HG02840 (cell line): ENCODE data around the gene BAD.

Source experiments
- ATAC-seq: cut with Tn5 transposase; IDR thresholded peaks from one replicate; pipeline ENCODE4 v1.9.1; 2021; ENCODE audit warnings: mild to moderate bottlenecking, moderate library complexity, moderate number of reproducible peaks; ENCODE audit not compliant: unreplicated experiment, low FRiP score

The BAD gene

DNA sequence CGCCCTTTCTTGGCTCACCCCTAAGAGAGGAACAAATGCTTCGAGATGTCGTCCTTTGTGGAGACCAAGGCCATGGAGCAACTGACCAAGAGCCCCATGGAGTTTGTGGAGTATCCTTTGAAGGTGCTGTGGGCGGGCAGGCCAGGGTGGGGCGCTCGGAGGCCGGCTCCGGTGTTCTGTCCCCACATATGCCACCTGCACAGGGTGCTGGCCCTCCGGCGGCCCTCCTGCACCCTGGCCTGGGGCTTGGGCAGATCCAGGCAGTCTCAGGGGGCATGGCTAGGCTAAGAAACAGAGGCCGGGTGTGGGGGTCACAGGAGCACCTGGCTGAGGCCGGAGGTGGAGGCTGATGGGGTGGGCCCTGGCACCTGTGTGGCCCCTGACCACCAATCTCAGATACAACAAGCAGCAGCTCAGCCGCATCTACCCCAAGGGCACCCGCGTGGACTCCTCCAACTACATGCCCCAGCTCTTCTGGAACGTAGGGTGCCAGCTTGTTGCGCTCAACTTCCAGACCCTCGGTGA lies 22.8 kb downstream of the BAD start:
- ATAC-seq = no peak

DNA sequence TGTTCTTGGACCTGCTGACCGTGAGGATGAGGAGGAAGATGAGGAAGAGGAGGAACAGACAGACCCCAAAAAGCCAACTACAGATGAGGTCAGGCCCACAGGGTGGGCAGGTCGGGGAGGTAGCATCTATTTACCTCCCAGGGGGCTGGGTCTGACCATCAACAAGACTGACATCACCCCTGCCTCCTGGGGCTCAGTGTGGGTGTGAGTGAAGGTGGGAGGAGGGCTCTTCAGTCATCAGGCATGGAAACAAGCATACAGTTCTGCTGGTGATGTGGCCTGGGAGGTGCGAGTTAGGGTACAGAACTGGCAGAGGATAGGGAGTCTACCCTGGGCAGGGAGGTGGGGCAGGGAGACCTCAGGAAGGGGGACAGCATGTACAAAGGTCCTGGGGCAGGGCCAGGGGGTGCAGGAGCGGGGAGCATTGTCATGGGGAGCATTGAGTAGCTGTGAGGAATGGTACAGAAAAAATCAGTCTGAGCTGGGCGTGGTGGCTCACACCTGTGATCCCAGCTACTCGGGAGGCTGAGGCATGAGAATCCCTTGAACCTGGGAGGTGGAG lies 24.2 kb downstream of the BAD start:
- no peak for ATAC-seq

DNA sequence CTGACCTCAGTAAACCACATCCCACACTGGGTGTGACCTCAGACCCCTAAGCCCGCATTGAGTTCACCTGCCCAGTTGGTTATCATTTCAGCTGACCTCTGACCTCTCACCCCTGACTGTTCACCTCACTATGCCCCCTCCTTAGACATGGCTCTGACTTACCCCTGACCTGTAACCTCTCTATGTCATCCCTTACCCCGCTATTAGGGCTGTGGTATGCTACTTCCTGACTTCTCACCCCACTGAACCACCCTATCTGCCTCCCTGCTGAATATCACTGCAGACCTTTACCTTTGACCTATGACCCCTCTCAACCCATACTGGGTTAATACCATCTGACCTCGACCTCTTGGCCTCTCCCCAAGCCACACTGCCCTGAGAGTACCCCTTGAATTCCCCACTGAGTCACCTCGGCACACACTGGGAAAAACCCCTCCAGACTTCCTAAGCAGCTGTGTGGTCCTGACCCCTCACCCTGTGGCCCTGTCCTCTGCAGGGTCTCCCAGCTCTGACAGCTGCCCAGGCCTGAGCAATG lies 24.9 kb downstream of the BAD start:
- ATAC-seq = no peak

DNA sequence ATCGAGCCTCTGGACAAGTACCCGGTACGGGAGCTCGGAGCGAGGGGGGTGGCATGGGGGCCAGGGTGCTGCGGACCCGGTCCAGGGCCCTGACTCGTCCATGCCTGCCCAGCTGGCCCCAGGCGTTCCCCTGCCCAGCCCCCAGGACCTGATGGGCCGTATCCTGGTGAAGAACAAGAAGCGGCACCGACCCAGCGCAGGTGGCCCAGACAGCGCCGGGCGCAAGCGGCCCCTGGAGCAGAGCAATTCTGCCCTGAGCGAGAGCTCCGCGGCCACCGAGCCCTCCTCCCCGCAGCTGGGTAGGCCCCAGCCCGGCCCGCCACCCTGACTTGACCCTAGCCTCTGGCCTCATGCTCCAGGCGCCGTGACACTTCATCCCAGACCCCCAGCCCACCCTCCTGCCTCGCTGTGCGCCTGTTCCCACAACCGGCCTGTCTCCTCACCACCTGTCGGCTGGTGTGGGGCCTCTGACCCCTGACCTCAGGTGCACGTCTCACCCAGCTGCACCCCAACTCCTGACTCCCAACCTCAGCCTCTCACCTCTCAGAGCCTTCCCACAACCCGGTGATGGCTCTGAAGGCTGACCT lies 25.4 kb downstream of the BAD start:
- no peak for ATAC-seq

DNA sequence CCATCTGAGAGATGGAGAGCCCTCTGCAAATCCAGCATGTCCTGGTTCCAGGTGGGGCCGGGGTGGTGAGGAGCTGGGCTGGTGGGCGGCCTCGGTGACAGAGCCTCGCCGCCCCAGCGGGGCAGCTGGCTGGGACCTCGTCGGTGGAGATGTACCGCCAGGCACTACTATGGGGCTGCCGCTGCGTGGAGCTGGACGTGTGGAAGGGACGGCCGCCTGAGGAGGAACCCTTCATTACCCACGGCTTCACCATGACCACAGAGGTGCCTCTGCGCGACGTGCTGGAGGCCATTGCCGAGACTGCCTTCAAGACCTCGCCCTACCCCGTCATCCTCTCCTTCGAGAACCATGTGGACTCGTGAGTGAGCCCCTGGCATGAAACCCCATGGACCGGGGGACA lies 26.1 kb downstream of the BAD start:
- ATAC-seq = no peak

DNA sequence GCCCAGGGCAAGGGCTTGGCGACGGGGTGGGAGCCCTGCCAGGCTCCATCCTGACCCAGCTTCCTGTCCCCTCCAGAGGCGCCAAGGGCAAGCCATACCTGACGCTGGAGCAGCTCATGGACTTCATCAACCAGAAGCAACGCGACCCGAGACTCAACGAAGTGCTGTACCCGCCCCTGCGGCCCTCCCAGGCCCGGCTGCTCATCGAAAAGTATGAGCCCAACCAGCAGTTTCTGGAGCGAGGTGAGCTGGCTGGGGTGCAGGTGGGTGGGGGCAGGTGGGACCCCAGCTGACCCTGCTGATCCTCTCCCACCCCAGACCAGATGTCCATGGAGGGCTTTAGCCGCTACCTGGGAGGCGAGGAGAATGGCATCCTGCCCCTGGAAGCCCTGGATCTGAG lies 28.2 kb downstream of the BAD start:
- ATAC-seq = no peak

DNA sequence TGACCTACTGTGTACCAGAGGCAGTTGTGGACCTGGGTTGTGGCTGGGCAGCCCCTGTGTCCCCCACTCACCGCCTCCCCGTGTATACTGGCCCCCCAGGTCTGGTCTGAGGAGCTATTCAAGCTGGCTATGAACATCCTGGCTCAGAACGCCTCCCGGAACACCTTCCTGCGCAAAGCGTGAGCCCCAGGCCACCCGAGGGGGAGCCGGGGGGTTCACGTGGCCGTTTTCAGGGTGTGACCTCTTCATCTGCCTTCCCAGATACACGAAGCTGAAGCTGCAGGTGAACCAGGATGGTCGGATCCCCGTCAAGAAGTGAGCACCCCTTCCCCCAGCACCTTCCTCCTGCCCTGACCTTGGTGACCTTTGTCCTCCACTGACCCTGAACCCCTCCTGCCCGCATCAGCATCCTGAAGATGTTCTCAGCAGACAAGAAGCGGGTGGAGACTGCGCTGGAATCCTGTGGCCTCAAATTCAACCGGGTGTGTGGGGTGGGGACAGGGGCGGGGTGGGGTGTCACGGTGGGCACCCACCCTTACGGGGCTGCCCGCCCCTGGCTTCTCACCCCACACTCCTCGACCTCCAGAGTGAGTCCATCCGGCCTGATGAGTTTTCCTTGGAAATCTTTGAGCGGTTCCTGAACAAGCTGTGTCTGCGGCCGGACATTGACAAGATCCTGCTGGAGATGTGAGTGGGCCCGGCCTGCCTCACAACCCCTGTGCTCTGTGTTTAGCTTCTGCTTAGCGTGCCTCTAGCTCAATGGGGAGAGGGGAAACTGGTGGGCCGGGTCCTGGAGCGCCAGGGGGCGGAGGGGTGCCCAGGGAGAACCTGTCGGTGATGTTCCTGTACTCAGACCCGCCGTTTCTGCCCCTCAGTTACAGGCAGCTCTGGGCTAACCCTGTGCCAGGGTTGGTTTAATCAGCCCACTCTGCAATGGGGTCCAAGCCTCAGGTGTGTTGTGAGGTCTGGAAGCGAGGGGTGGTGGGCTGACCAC lies 29.0 kb downstream of the BAD start:
- no peak for ATAC-seq

DNA sequence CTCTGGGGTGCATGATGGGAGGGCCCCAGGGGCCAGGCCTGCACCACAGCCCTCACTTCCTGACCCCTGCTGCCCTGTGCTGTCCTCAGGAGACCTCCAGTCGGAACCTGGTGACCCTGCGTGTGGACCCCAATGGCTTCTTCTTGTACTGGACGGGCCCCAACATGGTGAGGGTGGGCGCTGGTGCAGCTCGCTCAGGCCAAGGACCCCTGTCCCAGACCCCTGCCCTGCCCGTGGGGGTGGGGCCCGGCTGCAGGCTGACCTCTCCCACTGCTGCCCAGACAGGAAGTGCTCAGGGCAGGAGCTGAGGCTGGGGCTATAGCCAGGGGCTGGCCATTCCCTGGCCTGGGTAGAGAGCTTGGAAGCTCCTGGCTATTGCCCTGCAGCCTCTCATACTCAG lies 30.1 kb downstream of the BAD start:
- ATAC-seq = no peak

DNA sequence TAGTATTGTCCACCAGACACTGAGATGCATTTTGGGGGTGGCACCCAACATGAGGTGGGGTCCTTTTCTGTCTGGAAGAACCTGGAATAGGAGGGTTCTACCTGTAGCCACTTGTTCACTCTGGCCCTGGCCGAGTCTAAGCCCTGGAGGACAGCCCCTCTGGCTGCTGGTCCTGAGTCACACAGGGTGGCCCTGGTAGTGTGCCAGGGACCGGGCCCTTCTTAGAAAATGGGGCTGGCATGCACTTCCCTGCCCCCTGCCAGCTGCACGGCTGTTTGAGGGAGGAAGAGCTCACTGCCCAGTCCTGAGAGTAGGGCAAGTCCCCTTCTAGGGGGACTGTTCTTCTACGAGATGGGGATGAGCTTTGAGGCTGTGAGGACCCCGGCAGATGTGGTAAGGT lies 31.0 kb downstream of the BAD start:
- no peak for ATAC-seq

DNA sequence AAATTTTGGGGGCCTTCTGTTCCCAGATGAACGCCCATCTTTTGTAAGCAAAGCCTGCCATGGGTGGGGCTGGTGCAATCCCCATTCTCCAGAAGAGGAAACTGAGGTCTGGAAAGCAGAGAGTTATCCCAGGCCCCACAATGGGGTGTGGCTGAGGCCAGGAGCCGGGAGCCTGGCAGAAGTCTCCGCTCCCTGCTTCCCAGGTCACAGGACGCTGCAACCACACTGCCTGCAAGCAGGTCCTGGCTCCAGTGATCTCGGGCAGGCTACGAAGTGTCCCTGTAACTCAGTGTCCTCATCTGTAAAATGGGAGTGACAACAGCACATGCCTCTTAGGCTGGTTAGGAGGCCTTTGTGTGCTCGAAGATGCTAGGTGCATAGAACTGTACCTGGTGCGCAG lies 31.4 kb downstream of the BAD start:
- ATAC-seq = no peak

DNA sequence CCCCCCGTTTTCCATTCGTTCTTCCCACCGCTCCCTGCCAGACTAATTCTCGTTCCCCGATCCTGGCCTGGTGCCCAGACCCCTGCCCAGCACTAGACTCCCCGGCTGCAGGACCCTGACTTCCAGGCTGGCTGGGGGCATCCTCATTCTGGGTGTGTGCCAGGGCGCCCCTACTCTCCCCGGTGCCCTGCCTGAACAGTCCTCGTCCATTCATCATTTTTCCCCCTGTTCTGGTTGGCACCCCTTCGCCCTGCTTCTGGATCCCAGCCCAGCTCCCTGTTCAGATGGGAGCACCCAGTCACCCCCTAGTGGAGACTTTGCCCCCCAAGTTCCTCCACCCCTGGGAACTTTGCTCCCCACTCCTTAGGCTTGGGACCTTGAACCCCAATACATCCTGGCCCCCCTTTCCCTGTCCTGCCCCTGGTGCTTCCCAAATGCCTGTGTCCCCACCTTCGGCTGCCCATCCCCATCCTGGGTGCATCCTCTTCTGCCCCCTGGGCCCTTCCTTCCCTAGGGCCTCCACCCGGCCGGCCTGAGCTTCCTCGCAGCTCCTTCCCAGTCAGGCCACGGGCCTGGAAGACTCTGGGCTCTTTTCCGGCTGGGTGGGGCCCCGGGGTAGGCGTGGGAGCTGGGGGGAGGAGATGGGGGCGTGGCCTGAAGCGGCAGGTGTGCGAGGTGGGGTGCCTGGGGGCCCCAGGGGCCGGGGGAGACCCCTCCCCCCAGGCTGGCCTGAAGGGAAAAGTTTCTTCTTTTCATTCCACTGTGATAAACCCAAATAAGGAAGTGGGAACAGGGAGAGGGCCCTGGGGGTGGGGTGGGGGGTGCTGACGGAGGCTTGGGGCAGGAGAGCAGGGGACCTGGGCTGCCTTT lies 32.2 kb downstream of the BAD start:
- ATAC-seq = no peak

DNA sequence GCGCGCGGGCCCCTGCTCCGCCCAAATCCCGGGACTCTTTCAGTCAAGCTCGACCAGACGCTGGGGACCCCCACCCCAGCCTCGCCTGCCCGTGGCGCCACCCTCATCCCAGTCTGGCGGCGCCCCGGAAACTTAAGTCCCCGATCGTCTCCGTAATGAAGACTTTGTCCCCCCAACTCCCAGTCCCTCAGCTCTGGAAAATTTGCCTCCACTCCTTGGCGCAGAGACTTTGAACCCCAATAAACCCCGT lies 32.8 kb downstream of the BAD start:
- ATAC-seq = no peak

DNA sequence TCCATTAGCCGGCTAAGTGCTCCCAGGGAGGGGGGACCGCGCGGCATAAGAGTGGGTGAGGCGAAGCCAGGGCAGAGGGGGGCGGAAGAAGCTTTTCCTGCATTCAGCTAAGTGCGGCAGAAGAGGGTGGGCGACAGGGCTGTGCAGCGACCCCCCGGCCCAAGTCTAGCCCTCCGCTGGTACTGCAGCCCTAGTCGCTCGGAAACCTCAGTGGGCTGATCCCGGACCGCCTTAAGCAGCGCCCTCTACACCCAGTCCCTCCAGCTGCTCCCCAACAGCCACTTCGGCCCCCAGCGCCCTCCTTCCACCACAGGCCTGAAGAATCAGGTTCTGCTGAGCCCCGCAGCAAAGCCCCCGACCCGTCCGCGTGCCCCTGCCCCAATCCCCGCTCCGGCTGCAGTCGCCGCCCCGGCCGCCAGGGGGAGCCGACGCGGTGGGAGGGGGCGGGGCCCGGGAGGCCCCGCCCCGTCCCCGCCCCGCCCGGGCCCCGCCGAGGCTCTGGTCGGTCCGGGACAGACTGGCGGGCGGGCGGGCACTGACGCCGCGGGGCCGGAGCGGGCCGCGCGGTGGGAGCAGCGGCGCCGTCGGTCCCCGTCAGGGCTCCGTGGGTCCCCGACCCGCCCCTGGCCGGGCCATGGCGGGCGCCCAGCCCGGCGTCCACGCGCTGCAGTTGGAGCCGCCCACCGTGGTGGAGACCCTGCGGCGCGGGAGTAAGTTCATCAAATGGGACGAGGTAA lies 33.3 kb downstream of the BAD start, which contains the start of gene PLCB3:
TSS of gene PLCB3 (plus strand) at position 515 of the 737 bp plus-strand sequence. CDS start at position 635, 120 bp downstream.
- no peak for ATAC-seq

DNA sequence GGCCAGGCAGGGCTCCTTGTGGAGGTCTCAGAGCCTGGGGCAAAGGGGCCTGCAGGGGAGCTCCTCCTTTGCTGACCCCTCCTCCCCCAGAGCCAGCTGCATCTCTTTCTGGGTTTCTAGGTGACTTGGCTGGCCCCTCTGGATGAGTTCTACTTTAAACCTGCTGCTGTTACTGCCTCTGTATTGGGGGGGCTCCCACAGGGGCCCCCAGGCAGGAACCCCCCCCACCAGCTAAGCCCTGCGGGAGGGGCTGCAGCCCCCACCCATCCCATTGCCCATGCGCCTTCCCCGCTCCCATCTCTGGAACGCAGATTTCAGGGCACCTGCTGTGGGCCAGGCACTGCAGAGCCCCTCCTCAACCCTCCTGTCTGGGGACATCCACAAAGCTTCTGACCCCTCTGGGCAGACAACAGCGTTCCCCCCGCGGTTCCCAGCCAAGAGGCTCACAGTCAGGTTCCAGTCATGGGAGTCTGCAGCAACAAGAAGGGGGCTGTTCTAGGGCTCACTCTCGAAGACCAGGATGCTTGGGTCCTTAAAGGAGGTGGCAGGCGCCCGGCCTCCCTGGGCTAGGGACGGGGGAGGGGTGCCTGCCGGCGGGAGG lies 34.0 kb downstream of the BAD start:
- no peak for ATAC-seq

DNA sequence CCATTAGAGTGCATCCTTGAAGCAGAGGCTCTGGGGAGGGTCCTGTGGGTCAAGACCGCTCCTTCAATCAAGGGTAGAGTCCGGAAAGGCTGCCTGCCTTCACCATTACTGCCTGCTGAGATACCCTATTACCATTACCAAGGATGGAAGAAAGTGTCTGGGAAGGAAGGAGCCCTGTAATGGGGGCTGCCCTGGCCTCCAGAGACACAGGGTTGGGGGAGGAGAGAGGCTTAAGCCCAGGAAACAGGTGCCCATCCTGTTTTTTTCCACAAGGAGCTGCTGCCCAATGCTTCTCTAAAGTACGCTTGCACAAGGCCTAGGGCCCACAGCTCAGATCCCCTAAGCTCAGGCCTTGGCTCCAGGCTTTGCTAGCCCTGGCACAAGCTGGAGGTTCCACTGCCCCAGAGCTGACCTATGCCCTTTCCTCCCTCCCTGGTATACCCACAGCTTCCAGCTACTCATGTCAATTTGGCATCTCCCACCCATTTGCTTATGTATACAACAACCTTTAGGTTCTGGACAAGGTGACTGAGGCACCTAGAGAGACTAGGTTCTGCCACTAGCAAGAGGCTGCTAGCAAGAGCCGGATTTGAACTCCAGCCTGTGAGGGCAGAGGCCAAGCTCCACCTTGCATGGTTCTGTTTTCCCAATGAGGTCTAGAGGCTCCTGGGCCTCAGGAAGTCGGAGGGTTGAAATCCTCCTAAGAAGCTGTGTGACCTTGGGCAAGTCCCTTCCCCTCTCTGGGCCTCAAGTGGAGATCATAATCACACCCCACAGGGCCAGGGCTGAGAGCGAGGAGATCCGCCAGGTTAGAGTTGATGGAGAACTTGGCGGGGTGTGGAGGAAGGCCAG lies 34.7 kb downstream of the BAD start:
- ATAC-seq = no peak

DNA sequence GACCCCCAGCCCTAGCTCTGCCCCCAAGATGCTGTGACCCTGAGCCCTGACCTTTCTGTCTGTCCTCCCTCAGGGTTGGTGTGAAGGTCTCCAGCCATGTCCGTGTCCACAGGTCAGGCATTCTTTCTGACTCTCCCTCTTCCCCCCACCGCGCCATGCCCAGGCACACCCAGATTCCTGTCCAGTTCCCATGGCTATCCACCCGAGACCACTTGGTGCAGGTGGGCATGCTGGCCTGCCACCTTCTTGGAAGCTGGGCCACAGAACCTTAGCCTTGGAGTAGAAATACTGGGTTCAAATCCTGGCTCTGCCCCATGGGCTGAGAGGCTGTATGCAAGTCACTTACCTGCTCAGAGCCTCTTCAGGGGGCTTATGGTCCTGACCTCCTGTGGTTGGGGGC lies 35.4 kb downstream of the BAD start:
- no peak for ATAC-seq

DNA sequence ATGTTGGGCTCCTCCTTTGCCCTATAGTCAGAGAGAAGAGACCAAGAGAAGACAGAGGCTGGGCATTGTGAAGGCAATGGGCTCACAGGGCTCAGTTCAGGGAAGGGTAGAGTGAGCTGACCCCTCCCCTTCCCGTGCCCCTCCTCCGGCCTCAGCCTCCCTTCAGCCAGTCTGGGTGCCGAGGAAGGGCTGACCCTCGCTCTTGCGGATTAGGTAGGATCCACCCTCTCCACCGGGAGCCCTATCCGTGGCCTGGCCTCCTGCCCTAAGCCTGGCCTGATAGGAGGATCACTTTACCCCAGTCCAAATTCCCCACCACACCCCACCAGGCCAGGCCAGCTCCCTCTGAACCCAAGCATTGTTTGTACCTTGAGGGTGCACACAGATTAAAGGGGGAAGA lies 35.9 kb downstream of the BAD start:
- no peak for ATAC-seq

DNA sequence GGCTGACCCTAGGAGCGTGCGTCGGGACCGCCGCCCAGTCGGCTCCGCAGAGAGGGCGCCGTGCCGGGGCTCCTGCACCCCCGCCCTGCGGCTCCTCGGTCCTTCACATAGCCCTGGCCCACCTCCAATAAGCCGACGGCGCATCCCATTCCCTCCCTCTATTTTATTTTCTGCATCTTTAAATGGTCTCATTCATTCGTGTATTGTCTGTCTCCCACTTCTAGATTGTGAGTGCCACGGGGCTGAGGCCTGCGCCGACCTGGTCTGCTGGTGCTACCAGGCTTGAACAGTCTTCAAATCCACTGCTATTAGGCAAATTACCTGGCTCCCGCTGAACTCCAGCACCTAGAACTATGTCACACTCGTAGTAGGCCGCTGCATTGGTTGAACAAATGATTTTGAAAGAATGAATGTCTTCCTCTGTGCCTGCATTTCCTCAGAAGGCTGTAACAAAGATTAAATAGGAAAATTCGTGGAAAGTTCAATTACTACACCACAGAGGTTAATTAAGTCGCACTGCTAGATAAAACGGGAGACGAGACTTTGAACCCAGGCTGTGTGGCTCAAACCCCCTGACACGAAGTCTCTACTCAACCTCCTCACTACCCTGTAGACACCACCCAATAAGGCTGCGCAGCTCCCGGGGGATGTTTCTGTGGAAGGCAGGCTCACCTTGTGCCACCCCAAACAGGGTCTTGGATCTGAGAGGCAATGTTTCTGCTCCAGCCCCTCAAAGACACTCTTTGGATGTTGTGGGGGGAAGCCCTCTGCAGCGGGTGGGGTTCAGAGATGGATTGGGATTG lies 36.5 kb downstream of the BAD start:
- no peak for ATAC-seq
